GM12878 (cell line): ENCODE data around the gene LSAMP. TPM values are rescaled to one million over a fixed set of nuclear protein-coding genes. Genes with fewer than 3 reads are reported as not detected.

ENCODE experiments used
- ATAC-seq: fragments of 200-7000 bp; cut with Tn5 transposase; 3 replicates; pipeline ENCODE4 v1.9.1; 2020; ENCODE audit warnings: mild to moderate bottlenecking, moderate library complexity
- BruUV-seq: library from RNA; stranded (reverse); fragments of 400-500 nt; replicated peaks from 2 replicates; lab custom pipeline; 2021; lab: Mats Ljungman, UMichigan
- CTCF ChIA-PET: fragments of 300-600 bp; sonication (Branson Sonifier 250); formaldehyde crosslinking; extraction: SDS; loops from one replicate; lab custom pipeline; 2021; ENCODE audit warnings: inconsistent platforms; lab: Yijun Ruan, JAX
- POLR2A ChIA-PET: fragments of 350-600 bp; formaldehyde crosslinking; extraction: SDS; loops from one replicate; lab custom pipeline; 2021; ENCODE audit warnings: inconsistent platforms; lab: Charles Lee
- RAD21 ChIA-PET: fragments of 300-600 bp; sonication (Branson Sonifier 250); formaldehyde crosslinking; loops from one replicate; lab custom pipeline; 2023; ENCODE audit warnings: antibody characterized with exemption; ENCODE audit not compliant: unreplicated experiment; lab: Charles Lee
- SMC1A ChIA-PET: fragments of 300-600 bp; sonication (Branson Sonifier 250); formaldehyde crosslinking; loops from one replicate; lab custom pipeline; 2023; ENCODE audit not compliant: unreplicated experiment, uncharacterized antibody; lab: Charles Lee
- DNase-seq: peaks from one replicate; pipeline ENCODE4 v3.0.0-alpha.2; 2011; ENCODE audit warnings: low read depth, low spot score
- FAIRE-seq: peaks from 3 replicates; lab custom pipeline; 2011; peaks lifted over from hg19 to GRCh38; lab: Jason Lieb, UNC
- H2AFZ ChIP-seq: 2 replicates; pipeline ENCODE4 v1.6.0; 2011; ENCODE audit warnings: low read depth, low read length, control low read depth; ENCODE audit not compliant: control insufficient read depth
- H3K27ac ChIP-seq: 2 replicates; pipeline ENCODE4 v1.5.1; 2011; ENCODE audit warnings: control low read depth; ENCODE audit not compliant: control insufficient read depth, insufficient read depth
- H3K27me3 ChIP-seq, 2 experiments: replicated peaks in 1 of 2; 2 replicates each; pipeline versions ENCODE4 v1.6.0 to v1.6.1; 2011; ENCODE audit warnings: low read length in 1 of 2; ENCODE audit not compliant: control insufficient read depth in 2 of 2, insufficient read depth in 2 of 2
- H3K36me3 ChIP-seq, 2 experiments: 2 replicates each; pipeline ENCODE4 v1.5.1; 2011; ENCODE audit warnings: low read length in 1 of 2; ENCODE audit not compliant: control insufficient read depth in 2 of 2, insufficient read depth in 2 of 2
- H3K4me1 ChIP-seq: 2 replicates; pipeline ENCODE4 v1.6.1; 2011; ENCODE audit warnings: mild to moderate bottlenecking, low read length, moderate library complexity, mixed read lengths; ENCODE audit not compliant: control insufficient read depth, insufficient read depth
- H3K4me2 ChIP-seq: 2 replicates; pipeline ENCODE4 v1.6.0; 2011; ENCODE audit warnings: control low read depth; ENCODE audit not compliant: control insufficient read depth, insufficient read depth
- H3K4me3 ChIP-seq: fragments of 200-600 bp; sonication (generic); 2 replicates; pipeline ENCODE4 v1.5.1; 2016
- H3K79me2 ChIP-seq: 2 replicates; pipeline ENCODE4 v1.6.0; 2011; ENCODE audit warnings: low read length; ENCODE audit not compliant: control insufficient read depth, insufficient read depth
- H3K9ac ChIP-seq: 2 replicates; pipeline ENCODE4 v1.8.0; 2011; ENCODE audit warnings: low read length, control low read depth, mixed read lengths; ENCODE audit not compliant: control insufficient read depth, insufficient read depth
- H3K9me3 ChIP-seq: replicated peaks from 3 replicates; pipeline ENCODE4 v1.5.1; 2011; ENCODE audit warnings: mild to moderate bottlenecking, low read length; ENCODE audit not compliant: control insufficient read depth, insufficient read depth
- H4K20me1 ChIP-seq: 2 replicates; pipeline ENCODE4 v1.6.0; 2011; ENCODE audit not compliant: control insufficient read depth, insufficient read depth
- CEBPZ ChIP-seq: fragments of 150-350 bp; IDR thresholded peaks from 2 replicates; pipeline ENCODE4 v1.6.1; 2016; ENCODE audit warnings: low read depth, low read length
- NR2C2 ChIP-seq: IDR thresholded peaks from 2 replicates; pipeline ENCODE4 v1.6.1; 2011; ENCODE audit warnings: borderline replicate concordance, low read depth; ENCODE audit not compliant: control insufficient read depth, insufficient read length
- PAX5 ChIP-seq: IDR thresholded peaks from 2 replicates; pipeline ENCODE4 v1.6.1; 2011; ENCODE audit warnings: low read depth, low read length, borderline replicate concordance
- ZBTB4 ChIP-seq: fragments of 450-650 bp; formaldehyde crosslinking; IDR thresholded peaks from 2 replicates; pipeline ENCODE4 v1.4.0; 2022; ENCODE audit warnings: mild to moderate bottlenecking, moderate library complexity
- ZNF384 ChIP-seq: IDR thresholded peaks from 2 replicates; pipeline ENCODE4 v1.6.1; 2012; ENCODE audit warnings: low read depth, mild to moderate bottlenecking, low read length, improper control_type of control experiment, borderline replicate concordance
- WGBS: methylation state at CpG from one replicate; pipeline ENCODE4 v1.1.6; 2016; ENCODE audit warnings: low lambda C conversion rate; ENCODE audit not compliant: insufficient replicate concordance, insufficient coverage; ENCODE audit errors: missing lambda C conversion rate; 5-methylcytosine and 5-hydroxymethylcytosine counted together
- in situ Hi-C: fragments of 300-500 bp; cut with MboI; formaldehyde crosslinking; loops from 9 replicates; pipeline ENCODE4 v1.14.3; 2018; ENCODE audit warnings: mixed read lengths
- intact Hi-C: fragments of 100-400 bp; cut with micrococcal nuclease; formaldehyde crosslinking; loops from one replicate; pipeline ENCODE4 v1.14.2; 2022; ENCODE audit not compliant: unreplicated experiment
- polyA plus RNA-seq, 11 experiments: library from polyadenylated mRNA; depleted of rRNA in 4 of 11; unstranded in 6 of 11; stranded (reverse) in 5 of 11; fragments of >200 nt; fragmentation: Nextera tagmentation in 4 of 11; fragmentation: Illumina TruSeq in 1 of 11; extraction: Ambion mirVana in 4 of 11; extraction: Trizol in 1 of 11; gene quantifications; 1 replicate in 1 of 11; 2 replicates in 10 of 11; pipeline versions ENCODE4 v1.2.1 to v1.2.3, GENCODE V29; 2011 to 2016; ENCODE audit warnings: inconsistent platforms in 2 of 11, missing spikeins in 2 of 11, low read depth in 1 of 11
- total RNA-seq, 4 experiments: library from RNA; depleted of rRNA in 3 of 4; stranded (reverse); fragments of >200 nt in 3 of 4; fragmentation: Illumina TruSeq in 1 of 4; extraction: Trizol in 1 of 4; gene quantifications; 2 replicates each; pipeline versions ENCODE4 v1.2.1 to v1.2.3, GENCODE V29; 2013 to 2021

The LSAMP gene
- total and polyA plus RNA-seq, 10 of the 15 experiments (the other 5 are each of a cell fraction or from before 2014, with no cell fraction given), result 2.0 to 12.7 (median 6.5) TPM

DNA sequence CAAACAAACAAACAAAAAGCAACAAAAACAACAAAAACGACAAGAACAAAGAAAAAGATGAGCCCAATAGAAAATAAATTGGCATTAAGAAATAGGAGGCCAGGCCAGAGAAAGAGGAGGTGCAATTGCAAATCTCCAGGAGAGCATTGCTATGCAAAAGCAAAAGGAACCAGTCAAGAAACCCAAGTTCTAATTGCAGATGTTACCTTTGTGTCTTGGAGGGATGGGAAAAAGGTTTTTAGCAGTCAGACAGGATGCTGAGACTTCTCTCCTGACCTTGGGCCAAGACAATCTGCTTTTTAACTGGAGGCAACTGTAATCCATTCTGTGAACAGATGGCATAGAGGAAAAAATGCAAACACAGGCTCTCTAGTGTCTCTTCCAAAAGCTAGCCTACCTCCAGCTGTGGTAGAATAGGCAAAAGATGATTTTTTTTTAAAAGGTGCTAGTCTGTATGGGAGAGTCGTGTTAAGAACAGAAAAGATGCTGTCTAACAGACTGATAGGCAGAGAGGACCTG lies 56.4 kb downstream of the LSAMP start:
- Histone ChIP-seq H3K9me3 (no peaks in the 10 kb centered on the region; the same call in 2 of the 3 replicates), H3K27me3 (no peaks in the 10 kb centered on the region), H2AFZ (no peak overlapping the region), H3K4me1 (no peaks in the 10 kb centered on the region), H3K27ac (no peak overlapping the region), H3K4me2 (no peak overlapping the region), H3K4me3 (no peak overlapping the region), H3K79me2 (no peaks in the 10 kb centered on the region), H3K9ac (no peak overlapping the region), H3K36me3 (no peaks in the 10 kb centered on the region), H4K20me1 (no peaks in the 10 kb centered on the region)
- 0% methylated on average over 2 of the region's 2 CpGs for WGBS
- ChIA-PET CTCF (interaction anchor here (1.1 kb wide), 1 partner anchor 8 kb away, joined by 3 read pairs; no protein-coding TSS in a partner anchor), SMC1A (interaction anchor here (0.6 to 1.3 kb wide), 3 partner anchors 8 to 65 kb away, joined by 3 read pairs; no protein-coding TSS in a partner anchor), POLR2A (interaction anchor here (1.1 kb wide), 1 partner anchor 8 kb away, joined by 3 read pairs; no protein-coding TSS in a partner anchor), RAD21 (no interaction called here)
- no peak for TF ChIP-seq ZNF384
- TF ChIP-seq NR2C2, result no peak
- no peak for TF ChIP-seq PAX5
- no peak for TF ChIP-seq ZBTB4 (CRISPR knock-in tag)
- TF ChIP-seq CEBPZ, result no peak
- in situ Hi-C loops, result no loop called here
- FAIRE-seq (no peak), DNase-seq (no peak), ATAC-seq (no peak)
- no TSS peak for BruUV-seq
- intact Hi-C loops, result no loop called here
